ENCODE data around the gene SGCB. TPM values are rescaled to one million over a fixed set of nuclear protein-coding genes. Genes with fewer than 3 reads are reported as not detected.

SGCB gene
- total and polyA plus RNA-seq, 2 donors (not counting 1 experiment from before 2014, with no cell fraction given) = 45.9 to 72.2 TPM

DNA sequence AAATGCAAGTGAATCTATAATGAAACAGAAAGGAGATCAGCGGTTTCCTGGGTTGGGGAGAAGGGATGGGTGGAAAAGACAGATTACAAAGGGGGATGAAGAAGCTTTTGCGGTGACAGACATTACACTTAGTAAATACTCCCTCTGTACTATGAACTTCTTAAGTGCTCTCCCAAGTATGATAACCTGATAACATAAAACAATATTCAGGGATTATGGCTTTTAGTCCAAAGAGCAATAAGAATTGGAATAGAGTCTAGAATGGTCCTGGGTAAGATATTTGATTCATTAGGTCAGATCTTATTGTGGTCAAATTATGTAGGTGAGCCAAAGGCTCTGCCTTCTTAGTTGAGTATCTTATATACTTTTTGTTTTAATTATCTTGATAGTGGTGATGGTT lies 27.1 kb downstream of the SGCB start:
- H4K20me1 ChIP-seq (ENCODE audit: control insufficient read depth, extremely low read depth, insufficient read depth, low read length) = no peaks in the 10 kb centered on the region
- H2AFZ ChIP-seq (ENCODE audit: low read length) = no peak overlapping the region
- TF ChIP-seq EZH2 (IDR thresholded peaks at IDR 0.05; ENCODE audit: low read length, missing control alignments) = no peak
- no peak for TF ChIP-seq CTCF (conservative IDR thresholded peaks at IDR 0.05 in 1 of 2, IDR thresholded peaks at IDR 0.05 in 1 of 2; ENCODE audit: low read depth in 1 of 2, low read length in 2 of 2)
- no peaks in the 10 kb centered on the region for H3K9me3 ChIP-seq (ENCODE audit: control insufficient read depth, insufficient read depth, low read depth, low read length)
- no peak overlapping the region for H3K4me3 ChIP-seq (replicated peaks in 1 of 4; ENCODE audit: control extremely low read depth in 1 of 4, insufficient read depth in 1 of 4, low read depth in 3 of 4, low read length in 4 of 4)
- no peaks in the 10 kb centered on the region for H3K36me3 ChIP-seq (ENCODE audit: control insufficient read depth, insufficient read depth, low read length)
- no peaks in the 10 kb centered on the region for H3K4me1 ChIP-seq (ENCODE audit: control insufficient read depth, extremely low read depth, insufficient read depth, low read length)
- no peaks in the 10 kb centered on the region for H3K27me3 ChIP-seq (ENCODE audit: control insufficient read depth, insufficient read depth, low read length)
- H3K4me2 ChIP-seq (ENCODE audit: extremely low read depth, insufficient read depth, low read length) = no peak overlapping the region
- H3K27ac ChIP-seq (ENCODE audit: insufficient read depth, low read length) = no peak overlapping the region
- DNase-seq (ENCODE audit: low read depth in 2 of 2) = peak in 1 of 2 donors; percentile 54
- no peak overlapping the region for H3K9ac ChIP-seq (ENCODE audit: insufficient read depth, low read length)
- H3K79me2 ChIP-seq (ENCODE audit: control insufficient read depth, insufficient read depth, low read length) = no peaks in the 10 kb centered on the region

DNA sequence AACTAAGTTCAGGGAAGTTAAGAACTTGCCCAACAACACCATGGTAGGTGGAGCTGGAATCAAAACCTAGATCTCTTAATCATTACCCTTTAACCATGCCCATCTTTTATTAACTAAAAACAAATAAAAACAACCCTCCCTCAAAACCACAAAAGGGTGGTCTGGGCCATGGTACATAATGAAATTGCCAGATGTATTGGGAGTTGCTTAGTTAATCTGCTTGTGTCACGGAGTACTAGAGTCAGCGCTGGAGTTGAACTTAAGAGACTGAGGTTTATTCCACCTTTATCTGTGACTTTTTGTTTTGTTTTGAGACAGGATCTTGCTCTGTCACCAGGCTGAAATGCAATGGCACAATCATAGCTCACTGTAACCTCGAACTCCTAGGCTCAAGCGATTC lies 31.2 kb downstream of the SGCB start:
- no peak for TF ChIP-seq CTCF (conservative IDR thresholded peaks at IDR 0.05 in 1 of 2, IDR thresholded peaks at IDR 0.05 in 1 of 2; ENCODE audit: low read depth in 1 of 2, low read length in 2 of 2)
- TF ChIP-seq EZH2 (IDR thresholded peaks at IDR 0.05; ENCODE audit: low read length, missing control alignments) = no peak
- Histone ChIP-seq H3K4me1 (ENCODE audit: control insufficient read depth, extremely low read depth, insufficient read depth, low read length) (no peaks in the 10 kb centered on the region), H2AFZ (ENCODE audit: low read length) (no peak overlapping the region), H3K27me3 (ENCODE audit: control insufficient read depth, insufficient read depth, low read length) (no peaks in the 10 kb centered on the region), H3K4me2 (ENCODE audit: extremely low read depth, insufficient read depth, low read length) (no peak overlapping the region), H3K79me2 (ENCODE audit: control insufficient read depth, insufficient read depth, low read length) (no peaks in the 10 kb centered on the region), H3K9me3 (ENCODE audit: control insufficient read depth, insufficient read depth, low read depth, low read length) (no peaks in the 10 kb centered on the region), H3K4me3 (replicated peaks in 1 of 4; ENCODE audit: control extremely low read depth in 1 of 4, insufficient read depth in 1 of 4, low read depth in 3 of 4, low read length in 4 of 4) (no peak overlapping the region), H3K36me3 (ENCODE audit: control insufficient read depth, insufficient read depth, low read length) (no peaks in the 10 kb centered on the region), H3K9ac (ENCODE audit: insufficient read depth, low read length) (no peak overlapping the region), H4K20me1 (ENCODE audit: control insufficient read depth, extremely low read depth, insufficient read depth, low read length) (no peaks in the 10 kb centered on the region), H3K27ac (ENCODE audit: insufficient read depth, low read length) (no peak overlapping the region)
- DNase-seq (ENCODE audit: low read depth in 2 of 2) = no peak

DNA sequence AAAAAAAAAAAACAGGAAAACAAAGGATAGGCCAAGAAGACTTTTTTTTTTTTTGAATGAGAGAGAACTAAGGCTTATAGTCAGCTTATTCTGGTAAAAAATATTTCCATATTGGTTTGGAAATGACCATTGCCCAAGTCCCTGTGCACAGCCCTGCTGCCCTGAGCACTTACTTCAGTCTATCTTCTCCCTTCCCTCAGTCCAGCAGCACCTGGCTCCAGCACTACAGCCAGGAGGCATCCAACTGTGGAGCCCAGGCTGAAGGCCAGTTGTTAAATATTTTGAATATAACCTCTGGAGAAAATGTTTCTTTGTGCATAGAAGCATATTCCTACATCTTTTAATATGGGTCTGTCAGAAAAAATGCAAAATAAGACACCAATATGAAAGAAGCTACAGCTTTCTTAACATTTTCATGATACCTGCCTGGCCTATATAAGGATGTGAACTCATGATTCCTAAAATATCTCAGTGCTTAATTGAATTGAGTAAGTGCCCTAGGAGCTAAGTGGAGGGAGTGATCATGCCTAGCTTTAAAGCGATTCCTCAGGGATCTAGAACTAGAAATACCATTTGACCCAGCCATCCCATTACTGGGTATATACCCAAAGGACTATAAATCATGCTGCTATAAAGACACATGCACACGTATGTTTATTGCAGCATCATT lies 32.4 kb downstream of the SGCB start:
- TF ChIP-seq CTCF (conservative IDR thresholded peaks at IDR 0.05 in 1 of 2, IDR thresholded peaks at IDR 0.05 in 1 of 2; ENCODE audit: low read depth in 1 of 2, low read length in 2 of 2) (no peak), EZH2 (IDR thresholded peaks at IDR 0.05; ENCODE audit: low read length, missing control alignments) (no peak)
- no peak for DNase-seq (ENCODE audit: low read depth in 2 of 2)
- Histone ChIP-seq H3K4me2 (ENCODE audit: extremely low read depth, insufficient read depth, low read length) (no peak overlapping the region), H3K9ac (ENCODE audit: insufficient read depth, low read length) (no peak overlapping the region), H3K4me1 (ENCODE audit: control insufficient read depth, extremely low read depth, insufficient read depth, low read length) (no peaks in the 10 kb centered on the region), H3K27ac (ENCODE audit: insufficient read depth, low read length) (no peak overlapping the region), H3K79me2 (ENCODE audit: control insufficient read depth, insufficient read depth, low read length) (no peaks in the 10 kb centered on the region), H3K9me3 (ENCODE audit: control insufficient read depth, insufficient read depth, low read depth, low read length) (no peaks in the 10 kb centered on the region), H2AFZ (ENCODE audit: low read length) (no peak overlapping the region), H4K20me1 (ENCODE audit: control insufficient read depth, extremely low read depth, insufficient read depth, low read length) (no peaks in the 10 kb centered on the region), H3K27me3 (ENCODE audit: control insufficient read depth, insufficient read depth, low read length) (no peaks in the 10 kb centered on the region), H3K36me3 (ENCODE audit: control insufficient read depth, insufficient read depth, low read length) (no peaks in the 10 kb centered on the region), H3K4me3 (replicated peaks in 1 of 4; ENCODE audit: control extremely low read depth in 1 of 4, insufficient read depth in 1 of 4, low read depth in 3 of 4, low read length in 4 of 4) (no peak overlapping the region)

Data from fibroblast of lung (primary cell).